GDM1 (cell line): ENCODE results near the gene RNF112.

Source experiments
- DNase-seq: peaks from one replicate; lab custom pipeline; 2025; lab: John Stamatoyannopoulos, UW

Gene RNF112

DNA sequence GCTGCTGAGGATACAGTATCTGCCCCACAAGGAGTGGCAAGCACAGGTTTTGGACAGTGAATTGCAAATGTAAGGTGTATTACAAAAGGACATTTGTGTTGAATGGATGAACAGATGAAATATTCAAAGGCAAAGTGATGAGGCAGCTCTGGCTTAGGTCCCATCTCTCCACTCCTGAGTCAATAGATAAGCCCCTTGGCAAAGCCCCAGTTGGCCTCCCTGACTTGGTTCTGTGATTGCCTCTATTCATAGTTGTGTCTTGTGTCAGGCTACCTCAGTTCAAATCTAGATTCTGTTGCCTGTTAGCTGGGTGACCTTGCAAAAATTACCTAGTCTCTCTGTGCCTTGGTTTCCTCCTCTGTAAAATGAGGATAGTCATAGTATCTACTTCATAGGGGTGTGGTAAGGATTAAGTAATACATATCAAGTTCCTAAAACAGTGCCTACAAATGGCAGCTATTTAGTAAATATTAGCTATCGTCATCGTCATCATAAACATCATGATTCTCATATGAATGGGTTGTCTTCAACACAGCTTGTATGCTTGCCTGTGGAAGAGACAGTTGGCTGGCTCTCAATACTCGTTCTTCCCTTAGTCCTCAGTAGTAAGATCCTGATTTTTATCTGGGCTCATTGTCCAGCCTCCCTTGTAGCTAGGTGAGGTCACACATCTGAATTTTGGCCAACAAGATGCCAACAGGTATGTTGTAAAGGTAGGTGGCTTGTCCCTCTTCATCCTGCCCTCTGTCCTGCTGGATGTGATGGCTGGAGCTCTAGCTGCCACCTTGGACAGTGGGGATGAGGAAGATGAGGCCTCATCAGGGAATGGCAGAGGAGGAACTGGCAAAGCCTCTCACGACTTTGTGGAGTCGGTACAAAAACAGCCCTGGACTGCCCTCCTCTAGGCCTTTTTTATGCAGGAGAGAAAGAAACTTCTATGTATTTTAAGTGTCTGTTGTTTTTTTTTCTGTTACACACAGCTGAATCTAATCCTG is 21.9 kb upstream of the RNF112 start:
- DNase-seq = no peak

DNA sequence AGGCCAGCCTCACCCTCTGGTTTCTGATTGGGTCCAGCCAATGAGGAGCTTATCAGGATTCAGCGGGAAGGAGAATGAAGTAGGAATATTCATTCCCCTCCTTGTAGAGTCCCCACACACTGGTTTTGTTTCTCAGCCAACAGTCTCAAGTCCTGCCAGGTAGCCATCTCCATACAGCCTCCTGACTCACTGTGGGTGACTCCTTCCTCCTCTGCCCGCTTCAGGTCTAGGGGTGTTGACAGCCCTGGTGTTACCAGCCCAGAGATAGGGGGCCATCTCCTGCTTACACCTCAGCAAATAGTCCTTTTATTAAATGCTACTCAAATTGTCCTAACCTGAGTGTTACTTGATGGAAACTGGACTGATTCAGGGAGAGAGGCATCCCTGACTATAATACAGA is 20.1 kb upstream of the RNF112 start:
- DNase-seq = no peak

DNA sequence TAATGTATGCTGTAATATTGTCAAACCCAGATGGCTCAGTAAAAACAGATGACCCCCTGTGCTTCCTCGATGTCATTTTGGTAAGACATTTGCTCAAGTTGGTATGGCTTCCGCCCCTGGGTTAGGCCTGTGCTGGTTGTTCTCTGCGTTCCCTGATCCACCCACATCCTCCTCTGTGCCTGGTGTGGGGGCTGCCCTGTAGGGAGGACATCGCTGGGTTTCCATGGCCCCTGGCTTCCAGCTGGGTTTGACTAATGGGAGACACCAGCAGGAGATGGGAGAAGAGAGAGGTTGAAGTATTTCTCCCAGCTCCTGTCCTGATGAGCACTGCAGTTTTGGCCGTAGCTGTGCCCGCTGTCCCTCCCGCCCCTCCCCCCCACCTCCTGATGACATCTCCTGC is 19.6 kb upstream of the RNF112 start:
- no peak for DNase-seq

DNA sequence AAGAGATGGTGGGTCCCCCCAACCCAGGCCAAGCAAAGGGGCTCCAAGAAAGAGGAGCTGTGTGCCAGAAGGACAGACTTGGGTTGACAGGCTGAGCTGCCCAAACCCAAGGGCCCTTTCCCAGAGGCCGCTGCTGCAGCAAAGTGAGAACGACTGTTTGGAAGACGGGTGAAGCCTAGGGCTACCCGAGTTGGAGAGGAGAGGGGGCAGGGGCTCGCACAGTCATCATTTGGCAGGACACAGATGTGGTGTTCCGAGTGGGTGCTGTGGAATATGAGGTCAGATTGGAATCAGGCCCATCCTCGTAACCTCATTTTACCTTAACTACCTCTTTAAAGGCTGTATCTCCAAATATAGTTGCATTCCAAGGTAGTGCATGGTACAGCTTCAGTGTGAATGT is 18.7 kb upstream of the RNF112 start:
- DNase-seq = no peak

DNA sequence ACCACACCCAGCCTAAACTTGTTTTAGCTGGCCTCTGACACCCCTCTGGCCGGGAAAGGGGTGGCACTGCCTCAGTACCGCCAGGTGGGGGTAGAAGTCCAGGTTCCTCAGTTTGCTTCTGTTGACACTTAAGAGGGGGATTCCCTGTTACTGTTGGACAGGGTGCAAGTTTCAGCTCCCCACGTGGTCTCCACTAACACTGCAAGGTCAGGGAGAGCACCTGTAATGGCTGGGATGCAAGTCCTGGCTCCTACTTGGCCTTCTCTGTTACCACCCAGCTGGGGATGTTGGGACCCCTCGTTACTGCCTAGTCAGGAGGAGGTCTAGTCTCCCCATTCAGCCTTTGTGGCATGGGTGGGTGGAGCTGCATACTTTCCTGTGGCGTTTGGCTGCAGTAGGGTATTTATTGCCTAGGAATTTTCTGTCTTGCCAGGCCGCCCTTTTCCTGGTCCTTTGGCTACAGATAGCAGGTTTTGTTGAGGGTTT is 13.4 kb upstream of the RNF112 start:
- DNase-seq = no peak

- no peak for DNase-seq
These were observed 12.5 kb upstream of the RNF112 start for GRCh38 chr17:19398301-19399181.

DNA sequence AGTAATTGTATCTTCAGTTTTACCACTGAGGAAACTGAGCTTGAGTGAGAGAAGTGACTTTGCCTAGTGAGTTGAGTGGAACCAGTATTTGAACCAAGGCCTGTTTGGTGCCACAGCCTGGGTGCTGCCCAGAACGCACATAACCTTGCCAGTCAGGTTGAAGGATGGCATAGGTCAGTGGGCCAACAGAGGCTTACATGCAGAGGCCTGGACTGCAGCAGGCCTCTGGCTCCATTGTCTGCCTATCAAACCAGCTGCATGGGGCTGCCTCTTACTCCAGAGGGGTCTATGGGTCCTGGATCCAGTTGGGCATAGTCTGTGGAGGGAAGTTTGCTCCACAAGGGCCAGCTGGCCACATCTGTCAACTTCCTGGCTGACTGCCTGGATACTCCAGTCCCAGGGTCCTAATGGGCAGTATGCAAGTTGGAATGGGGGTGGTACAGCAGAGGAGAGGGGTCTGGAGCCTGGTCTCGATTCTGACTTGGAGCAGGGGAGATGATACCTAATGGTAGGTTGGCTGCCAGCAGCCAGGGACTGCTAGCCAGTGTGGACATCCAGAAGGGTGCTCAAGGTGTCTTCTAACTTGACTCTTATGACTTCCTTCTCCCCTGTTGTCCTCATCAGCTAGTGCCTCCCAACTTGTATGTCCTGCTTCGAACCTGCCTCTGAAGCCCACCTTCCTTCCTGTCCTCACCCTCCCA is 11.1 kb upstream of the RNF112 start:
- DNase-seq = no peak

DNA sequence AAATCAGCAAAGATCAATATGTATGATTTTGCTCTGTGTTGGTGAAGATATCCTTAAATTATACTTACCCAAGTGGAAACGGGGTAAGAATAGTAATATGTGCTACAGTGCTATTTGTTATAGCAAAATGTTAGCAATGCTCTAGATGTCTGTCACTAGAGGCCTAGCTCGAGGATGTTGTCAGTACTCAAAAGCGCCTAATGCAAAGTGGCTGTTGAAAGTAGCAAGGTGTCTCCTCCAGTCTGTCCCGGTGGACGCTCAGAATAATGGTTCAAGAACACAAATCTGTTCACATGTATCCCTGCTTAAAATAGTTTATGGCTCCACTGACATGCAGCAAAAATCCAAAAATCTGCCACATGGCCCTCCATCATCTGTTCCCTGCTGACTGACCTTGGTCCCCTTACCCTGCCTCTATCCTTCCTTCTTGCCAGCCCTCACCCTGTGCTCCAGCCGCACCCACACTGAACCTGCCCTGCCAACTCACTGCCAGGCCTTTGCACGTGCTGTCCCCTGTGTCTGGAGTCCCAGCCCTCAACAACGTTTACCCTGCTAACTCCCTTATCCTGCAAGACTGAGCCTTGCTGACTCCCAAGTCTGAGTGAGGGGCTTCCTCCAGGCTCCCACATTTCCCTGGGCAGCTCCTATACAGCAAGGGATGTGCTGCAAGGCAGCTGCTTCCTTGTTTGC is 9.6 kb upstream of the RNF112 start:
- DNase-seq = no peak

DNA sequence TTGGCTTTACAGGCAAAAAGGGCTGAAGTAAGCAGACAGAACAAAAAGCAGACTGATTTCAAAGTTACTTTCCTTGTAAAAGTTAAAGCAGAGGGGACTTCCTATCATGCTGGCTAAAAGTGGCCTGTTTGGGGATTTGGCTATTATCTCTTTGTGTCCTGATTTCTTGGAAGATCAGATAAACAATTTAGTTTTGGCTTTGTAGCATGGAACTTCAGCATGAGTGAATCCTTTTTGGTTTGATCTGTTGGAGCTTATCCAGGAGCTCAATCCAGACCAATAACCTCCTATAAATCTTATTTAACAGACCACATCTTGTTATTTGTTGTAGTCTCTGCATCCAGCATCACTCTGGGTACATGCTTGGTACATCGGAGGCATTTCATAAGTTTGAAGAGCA is 8.9 kb upstream of the RNF112 start:
- no peak for DNase-seq

DNA sequence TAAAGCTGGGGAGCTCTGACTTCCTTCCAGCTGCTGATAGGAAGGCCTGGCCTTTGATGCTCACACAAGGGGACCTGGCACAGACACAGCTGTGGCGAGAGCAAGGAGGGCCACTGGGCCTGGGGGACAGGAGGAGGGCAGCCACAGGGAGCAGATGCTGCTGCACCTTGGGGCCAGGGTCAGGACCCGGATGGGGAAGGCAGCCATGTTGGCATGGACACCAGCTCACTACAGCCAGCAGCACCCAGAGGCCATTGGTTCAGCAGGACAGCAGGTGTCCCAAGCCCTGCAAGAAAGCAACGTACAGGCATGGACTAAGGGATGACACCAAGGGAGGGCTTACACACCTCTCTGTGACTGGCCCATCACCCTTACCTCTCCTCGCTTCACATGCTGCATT is 8.0 kb upstream of the RNF112 start:
- no peak for DNase-seq

- DNase-seq = no peak
These were observed 6.8 kb upstream of the RNF112 start for GRCh38 chr17:19404264-19404663.

DNA sequence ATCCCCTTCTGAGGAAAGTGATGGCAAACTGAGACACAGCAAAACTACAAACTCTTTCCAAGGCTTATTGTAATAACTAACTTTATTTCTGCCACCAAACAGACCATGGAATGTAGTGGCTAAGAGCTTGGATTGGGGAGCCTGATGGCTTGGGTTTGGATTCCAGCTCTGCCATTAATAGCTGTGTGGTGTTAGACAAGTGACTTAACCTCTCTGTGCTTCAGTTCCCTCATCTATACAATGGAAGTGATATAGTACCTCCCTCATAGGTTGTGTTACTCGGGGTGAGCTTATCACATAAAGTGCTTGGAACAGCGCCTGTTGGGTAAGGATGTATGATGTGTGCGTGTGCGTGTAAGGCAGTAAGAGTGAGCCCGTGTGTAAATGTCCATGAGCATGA is 5.9 kb upstream of the RNF112 start:
- no peak for DNase-seq

DNA sequence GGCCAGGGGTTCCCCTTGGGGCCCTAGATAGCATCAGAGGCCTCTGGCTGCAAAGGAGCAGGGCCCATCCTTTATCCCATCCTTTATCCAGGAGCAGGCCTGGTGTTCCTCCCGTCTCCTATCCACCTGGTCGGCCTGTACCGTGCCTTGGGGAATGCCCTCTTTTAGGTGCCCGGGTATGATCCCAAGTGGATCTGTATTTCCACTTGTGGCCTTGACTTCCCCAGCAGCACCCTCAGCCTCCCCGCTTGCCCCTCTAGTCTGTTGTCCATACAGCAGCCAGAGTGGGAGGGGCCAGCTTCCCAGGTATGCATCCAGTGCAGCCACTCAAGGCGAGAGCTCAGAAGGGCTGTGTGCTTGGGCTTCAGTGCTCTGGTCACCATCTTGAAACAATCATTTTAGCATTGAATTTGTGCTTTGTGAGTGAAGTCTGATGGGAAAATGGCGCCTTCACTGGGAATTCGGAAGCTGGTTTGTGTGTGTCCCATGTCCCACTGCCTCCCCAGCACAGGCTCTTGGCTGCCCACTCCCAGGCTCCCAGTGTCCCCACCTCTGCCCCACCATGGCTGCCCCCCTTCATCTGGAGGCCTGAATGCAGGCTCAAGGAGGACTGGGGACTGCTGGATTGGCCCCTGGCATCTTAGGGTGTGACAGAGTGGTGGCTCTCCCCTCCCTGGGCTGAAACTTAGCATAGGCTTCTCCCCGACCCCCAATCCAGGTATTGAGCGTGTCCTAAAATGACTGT is 3.3 kb upstream of the RNF112 start:
- DNase-seq = no peak

GRCh38 chr17:19408346-19408710 is 2.7 kb upstream of the RNF112 start:
- no peak for DNase-seq

GRCh38 chr17:19409066-19409465 is 2.0 kb upstream of the RNF112 start:
- DNase-seq = no peak

GRCh38 chr17:19409509-19409908 is 1.5 kb upstream of the RNF112 start:
- no peak for DNase-seq

DNA sequence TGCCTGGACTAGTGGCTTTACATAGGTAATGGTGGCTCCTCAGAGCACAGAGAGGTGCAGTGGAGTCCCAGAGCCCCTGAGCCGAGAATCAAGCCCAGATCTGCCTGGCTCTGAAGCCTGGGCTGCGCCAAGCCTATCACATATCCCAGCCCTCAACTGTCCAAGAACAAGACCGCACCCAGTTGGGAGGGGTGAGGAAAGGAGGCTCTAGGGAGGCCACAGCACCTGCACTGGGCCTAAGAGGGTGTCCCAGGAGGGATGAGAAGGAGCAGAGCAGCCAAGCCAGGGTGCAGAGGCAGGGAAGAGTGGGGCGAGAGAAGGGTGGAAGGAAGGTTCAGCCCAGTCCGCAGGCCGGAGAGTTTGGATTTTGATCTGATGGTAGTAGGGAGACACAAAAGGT is 941 bp upstream of the RNF112 start:
- no peak for DNase-seq

DNA sequence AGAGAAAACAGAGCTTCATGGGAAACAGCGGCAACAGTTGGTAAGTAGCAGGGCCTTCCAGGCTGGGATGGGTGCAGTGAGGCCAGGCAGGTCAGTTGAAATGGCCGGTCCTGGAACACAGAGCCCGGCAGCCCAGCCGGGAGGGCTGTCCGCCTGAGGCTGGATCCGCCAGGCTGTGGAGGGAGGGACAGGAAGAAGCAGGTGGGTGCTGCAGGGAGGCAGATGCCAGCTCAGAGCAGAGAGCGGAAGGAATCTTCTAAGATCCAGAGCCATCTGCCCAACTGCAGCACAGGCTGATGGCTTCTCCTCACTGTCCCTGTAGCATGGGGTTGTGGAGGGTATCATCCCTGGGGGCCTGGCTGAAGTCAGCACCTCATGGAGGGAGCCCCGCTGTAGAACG is 599 bp downstream of the RNF112 start:
- DNase-seq = no peak

DNA sequence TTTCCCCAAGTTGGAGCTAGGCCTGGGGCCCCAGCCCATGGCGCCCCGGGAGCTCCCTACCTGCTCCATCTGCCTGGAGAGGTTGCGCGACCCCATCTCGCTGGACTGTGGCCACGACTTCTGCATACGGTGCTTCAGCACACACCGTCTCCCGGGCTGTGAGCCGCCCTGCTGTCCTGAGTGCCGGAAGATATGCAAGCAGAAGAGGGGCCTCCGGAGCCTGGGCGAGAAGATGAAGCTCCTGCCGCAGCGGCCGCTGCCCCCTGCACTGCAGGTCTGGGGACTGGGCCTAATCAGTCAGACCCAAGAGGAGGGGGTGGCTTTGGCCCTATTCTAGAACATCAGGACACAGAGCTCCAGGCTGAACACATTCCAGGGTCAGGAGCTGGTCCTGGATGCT is 1.5 kb downstream of the RNF112 start:
- DNase-seq = no peak

- DNase-seq = no peak
These were observed 2.0 kb downstream of the RNF112 start for GRCh38 chr17:19412984-19413383.

GRCh38 chr17:19413761-19414160 is 2.7 kb downstream of the RNF112 start:
- DNase-seq = no peak
